Measurements from ENCODE around the gene LRRC8B.
"Not testable (repeated sequence)": the region's sequence is repeated elsewhere in the genome, so short reads cannot be mapped to it uniquely, and the experiment has no call there.

The LRRC8B gene

DNA sequence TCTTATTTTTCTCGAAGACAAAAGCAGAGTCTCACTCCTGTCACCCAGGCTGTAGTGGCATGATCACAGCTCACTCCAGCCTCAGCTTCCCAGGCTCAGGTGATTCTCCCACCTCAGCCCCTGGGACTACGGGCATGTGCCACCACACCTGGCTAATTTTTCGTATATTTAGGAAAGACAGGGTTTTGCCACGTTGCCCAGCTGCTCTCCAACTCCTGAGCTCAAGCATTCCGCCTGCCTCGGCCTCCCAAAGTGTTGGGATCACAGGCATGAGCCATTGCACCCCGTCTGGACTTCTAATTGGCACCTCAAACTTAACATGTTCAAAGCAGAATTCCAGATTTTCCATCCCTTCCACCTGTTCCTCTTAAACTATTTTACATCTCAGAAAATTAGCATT lies 89.3 kb downstream of the LRRC8B start:
- no peak overlapping the region for H3K27ac Mint-ChIP-seq
- peaks cover 59% of the 10 kb centered on the region for H3K4me1 Mint-ChIP-seq
- peaks cover 7% of the 10 kb centered on the region for H3K9me3 Mint-ChIP-seq
- DNase-seq (ENCODE audit: low spot score in 2 of 2) (no peak), ATAC-seq (no peak)
- H3K4me3 Mint-ChIP-seq = no peak overlapping the region
- peaks cover 20% of the 10 kb centered on the region for H3K36me3 Mint-ChIP-seq

DNA sequence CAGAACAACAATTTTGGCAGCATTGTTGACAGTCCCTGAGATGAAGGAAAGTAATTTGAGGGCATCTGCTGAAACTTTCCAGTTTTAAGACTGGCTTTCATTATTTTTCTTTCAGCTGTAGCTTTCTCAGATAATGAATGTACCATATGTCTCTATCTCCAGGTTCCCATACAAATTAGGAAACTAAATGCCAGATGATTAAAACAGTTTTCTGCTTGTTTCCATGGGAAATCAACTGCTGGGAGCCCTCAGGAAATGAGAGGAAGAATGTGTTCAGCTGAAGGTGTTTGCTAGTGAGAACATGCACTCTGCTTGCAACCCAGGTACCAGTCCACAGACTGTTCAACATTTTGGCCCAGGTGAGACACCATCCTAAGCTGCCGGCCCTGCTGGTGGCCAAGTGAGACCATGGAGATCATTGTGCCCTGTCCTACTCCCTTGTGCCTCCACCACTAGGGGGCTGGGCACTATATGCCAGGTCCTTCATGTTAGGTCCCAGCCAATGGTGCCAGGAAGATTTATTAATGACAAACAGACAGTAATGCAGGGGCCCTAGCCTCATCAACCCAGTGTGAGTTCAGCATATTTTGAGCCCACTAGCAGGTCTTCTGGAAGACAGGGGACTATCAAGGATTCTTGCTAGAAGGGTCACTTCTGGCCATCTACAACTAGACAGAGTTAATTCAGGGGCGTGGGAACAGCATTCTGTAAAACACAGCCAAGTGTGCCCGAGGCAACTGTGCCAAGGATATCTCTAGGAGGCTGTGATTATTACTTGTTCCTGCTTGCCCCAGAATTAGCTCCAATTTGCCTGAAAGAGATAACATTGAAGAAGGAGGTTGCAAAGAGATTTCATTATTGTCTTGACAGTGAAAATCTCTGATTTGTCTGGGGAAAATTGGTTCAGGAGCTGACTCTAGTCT lies 91.3 kb downstream of the LRRC8B start:
- Mint-ChIP-seq H3K27ac (peak overlapping the region; percentile 27), H3K36me3 (peaks cover 15% of the 10 kb centered on the region)

DNA sequence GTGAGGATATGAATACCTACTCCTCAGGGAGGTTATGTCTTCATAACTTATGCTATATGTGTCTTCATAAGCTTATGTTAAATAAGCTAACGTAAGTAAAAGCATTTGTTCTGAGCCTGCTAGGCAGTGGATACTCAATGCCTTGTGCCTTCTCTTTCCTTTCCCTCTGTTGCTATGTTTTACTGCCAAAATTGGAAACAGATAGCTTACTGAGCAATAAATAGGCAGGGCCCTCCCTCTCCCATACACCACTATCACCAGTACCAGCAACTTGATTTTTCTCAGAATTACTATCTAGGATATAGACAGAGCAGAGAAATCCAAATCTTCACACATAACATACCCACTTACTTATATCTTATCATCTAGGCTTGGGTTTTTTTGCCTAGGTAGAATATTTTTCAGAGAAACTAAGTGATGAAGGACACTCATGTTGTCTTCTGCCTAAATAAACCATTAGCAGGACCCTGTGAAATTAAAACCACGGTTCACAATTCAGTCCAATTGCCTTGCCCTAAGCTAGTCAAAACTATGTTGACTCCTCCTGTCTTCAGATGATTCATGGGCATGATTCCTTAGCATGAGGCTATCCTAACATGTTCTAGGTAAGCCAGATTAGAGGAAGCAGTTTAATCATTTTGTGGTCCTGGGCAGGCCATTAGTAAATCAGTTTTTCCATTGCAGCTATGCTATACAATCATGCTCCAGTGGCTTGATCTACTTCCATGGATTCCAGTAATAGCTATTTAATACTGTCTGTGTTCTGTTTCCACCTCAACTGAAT lies 92.4 kb downstream of the LRRC8B start:
- no peak overlapping the region for H3K4me3 Mint-ChIP-seq
- H3K36me3 Mint-ChIP-seq = peaks cover 19% of the 10 kb centered on the region

More for the DNA sequence above, 91.3 kb downstream of the LRRC8B start:
- DNase-seq (ENCODE audit: low spot score in 2 of 2) (no peak), ATAC-seq (peak; percentile 14)
- H3K9me3 Mint-ChIP-seq = peaks cover 7% of the 10 kb centered on the region
- H3K4me1 Mint-ChIP-seq = peaks cover 46% of the 10 kb centered on the region
- H3K4me3 Mint-ChIP-seq = no peak overlapping the region

DNA sequence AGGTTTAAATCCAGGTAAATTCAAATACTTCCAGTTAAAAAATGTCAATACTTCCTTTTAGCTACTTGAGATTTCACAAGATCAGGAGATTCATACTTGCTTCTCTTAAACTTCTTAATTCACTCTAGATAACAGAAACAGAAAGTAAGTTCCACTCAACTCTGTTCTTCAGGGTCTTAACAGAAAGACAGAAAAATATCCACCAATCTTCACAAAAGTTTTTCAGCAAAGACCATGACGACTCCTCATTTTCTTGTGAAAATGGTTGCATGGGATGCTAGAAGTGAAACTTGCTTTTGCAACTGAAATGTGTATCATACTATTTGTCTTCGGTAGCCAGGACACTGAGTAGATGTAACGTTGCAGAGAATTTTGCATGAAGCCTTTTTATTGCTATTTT lies 96.0 kb downstream of the LRRC8B start:
- ATAC-seq (no peak), DNase-seq (ENCODE audit: low spot score in 2 of 2) (no peak)
- Mint-ChIP-seq H3K4me1 (peaks cover 12% of the 10 kb centered on the region), H3K9me3 (peaks cover 7% of the 10 kb centered on the region), H3K36me3 (peaks cover 21% of the 10 kb centered on the region), H3K4me3 (peak overlapping the region; percentile 4), H3K27ac (no peak overlapping the region)

More for the DNA sequence above, 92.4 kb downstream of the LRRC8B start:
- H3K27ac Mint-ChIP-seq = no peak overlapping the region
- H3K9me3 Mint-ChIP-seq = peaks cover 7% of the 10 kb centered on the region
- ATAC-seq = peak; percentile 67
- peaks cover 41% of the 10 kb centered on the region for H3K4me1 Mint-ChIP-seq
- no peak for DNase-seq (ENCODE audit: low spot score in 2 of 2)

DNA sequence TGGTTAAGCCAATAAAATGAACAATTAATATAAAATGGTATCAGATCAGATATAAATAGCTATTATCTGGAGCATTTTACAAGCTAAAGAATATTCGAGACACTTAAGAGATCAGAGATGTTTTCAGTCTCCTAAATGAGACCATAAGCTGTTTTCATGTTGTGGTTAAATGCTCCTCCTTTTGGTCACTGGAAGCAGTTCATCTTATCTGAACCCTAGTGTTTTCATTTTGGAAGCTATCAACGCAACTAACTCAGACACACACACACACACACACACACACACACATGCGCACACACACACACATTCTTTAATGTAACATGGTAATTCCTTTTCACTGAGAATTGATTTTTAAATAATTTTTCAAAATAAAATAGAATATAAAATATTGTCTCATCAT lies 98.3 kb downstream of the LRRC8B start:
- H3K4me1 Mint-ChIP-seq = peaks cover 23% of the 10 kb centered on the region
- H3K27ac Mint-ChIP-seq = no peak overlapping the region
- DNase-seq (ENCODE audit: low spot score in 2 of 2) (no peak), ATAC-seq (no peak)
- H3K9me3 Mint-ChIP-seq = peaks cover 4% of the 10 kb centered on the region
- H3K4me3 Mint-ChIP-seq = no peak overlapping the region
- H3K36me3 Mint-ChIP-seq = peaks cover 13% of the 10 kb centered on the region

DNA sequence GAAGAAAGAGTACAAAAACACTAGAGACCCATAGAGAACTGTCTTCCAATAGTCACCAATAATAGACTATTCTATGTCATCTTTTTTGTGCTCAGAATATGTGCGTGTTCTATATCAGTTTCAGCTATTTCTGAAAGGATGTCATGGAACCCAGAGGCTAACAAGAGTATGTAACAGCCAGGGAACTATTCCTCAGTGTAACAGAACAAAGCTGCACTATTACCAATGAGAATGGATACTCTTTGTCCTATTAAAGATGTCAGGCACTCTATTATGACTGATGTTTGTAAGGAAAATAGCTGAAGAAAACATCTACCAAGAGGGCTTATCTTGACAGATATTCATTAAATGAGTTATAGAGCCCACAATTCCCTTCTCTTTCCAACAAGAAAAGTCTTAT lies 99.7 kb downstream of the LRRC8B start:
- no peak for DNase-seq (ENCODE audit: low spot score in 2 of 2)
- H3K4me3 Mint-ChIP-seq = no peak overlapping the region

DNA sequence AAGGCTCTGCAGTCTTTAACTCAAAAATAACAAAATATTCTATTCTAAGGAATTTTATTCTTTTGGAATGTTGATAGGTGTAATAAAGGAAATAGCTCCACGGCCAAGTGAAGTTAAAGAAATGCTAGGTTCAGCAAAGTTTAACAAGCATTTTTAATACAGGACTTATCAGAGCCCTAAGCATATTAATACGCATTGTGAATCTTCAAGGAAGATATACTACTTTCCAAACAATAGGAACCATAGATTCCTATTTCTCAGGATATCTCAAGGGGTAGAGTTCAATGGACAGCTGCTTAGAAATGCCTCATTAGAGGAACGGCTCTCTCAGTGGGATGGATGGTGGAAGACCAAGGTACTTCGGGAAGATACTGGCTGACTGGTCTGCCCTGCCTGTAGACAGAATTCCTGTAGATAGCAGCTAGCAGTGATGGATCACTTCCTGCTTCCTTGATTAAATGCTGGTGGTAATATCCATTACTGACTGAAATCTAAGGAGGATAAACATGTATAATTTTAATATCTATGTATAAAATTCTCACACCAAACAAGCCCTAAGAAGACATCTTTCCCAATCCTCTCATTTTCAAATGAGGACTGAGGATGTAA lies 100.2 kb downstream of the LRRC8B start:
- Mint-ChIP-seq H3K27ac (no peak overlapping the region), H3K36me3 (peaks cover 19% of the 10 kb centered on the region), H3K9me3 (no peaks in the 10 kb centered on the region), H3K4me1 (peaks cover 41% of the 10 kb centered on the region), H3K4me3 (no peak overlapping the region)
- DNase-seq (ENCODE audit: low spot score in 2 of 2) (no peak), ATAC-seq (no peak)

More for the DNA sequence above, 99.7 kb downstream of the LRRC8B start:
- Mint-ChIP-seq H3K4me1 (peaks cover 36% of the 10 kb centered on the region), H3K27ac (no peak overlapping the region), H3K9me3 (no peaks in the 10 kb centered on the region), H3K36me3 (peaks cover 19% of the 10 kb centered on the region)
- no peak for ATAC-seq

DNA sequence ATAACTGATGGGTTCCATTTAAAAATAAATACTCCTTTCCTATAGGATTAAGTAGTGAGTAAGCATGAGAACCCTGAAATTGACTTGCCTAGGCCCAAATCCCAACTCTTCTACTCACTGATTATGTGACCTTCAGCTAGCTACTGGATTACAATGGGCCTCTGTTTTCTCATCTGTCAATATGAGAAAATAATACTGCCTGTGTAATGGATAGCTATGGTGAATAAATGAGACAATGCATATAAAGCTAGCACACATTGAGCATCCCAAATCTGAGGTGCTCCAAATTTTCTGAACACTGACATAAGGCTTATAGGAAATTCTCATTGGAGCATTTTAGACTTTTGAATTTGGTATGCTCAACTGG lies 103.0 kb downstream of the LRRC8B start:
- peaks cover 54% of the 10 kb centered on the region for H3K4me1 Mint-ChIP-seq
- no peak overlapping the region for H3K4me3 Mint-ChIP-seq
- no peak overlapping the region for H3K27ac Mint-ChIP-seq
- ATAC-seq (no peak), DNase-seq (ENCODE audit: low spot score in 2 of 2) (no peak)
- peaks cover 11% of the 10 kb centered on the region for H3K36me3 Mint-ChIP-seq
- no peaks in the 10 kb centered on the region for H3K9me3 Mint-ChIP-seq

DNA sequence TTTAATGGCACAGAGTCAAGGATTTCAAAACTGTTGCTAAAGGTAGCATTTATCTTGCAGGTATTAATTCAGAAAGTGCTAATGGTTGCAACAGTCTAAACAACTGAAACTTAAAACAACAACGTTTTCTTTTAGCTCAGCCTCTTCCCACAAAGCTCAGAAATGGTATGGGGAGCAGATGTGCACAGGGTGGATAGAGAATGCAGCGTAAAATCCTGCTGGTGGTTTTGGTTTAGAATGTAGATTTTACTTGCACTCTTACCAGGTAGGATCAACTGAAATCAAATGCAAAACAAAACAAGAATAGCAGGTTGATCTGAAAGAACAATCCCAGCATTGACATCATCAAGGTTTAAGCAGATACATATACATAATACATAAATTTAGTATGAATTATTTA lies 104.5 kb downstream of the LRRC8B start:
- H3K4me3 Mint-ChIP-seq = peak overlapping the region; percentile 90
- H3K36me3 Mint-ChIP-seq = peaks cover 20% of the 10 kb centered on the region
- no peaks in the 10 kb centered on the region for H3K9me3 Mint-ChIP-seq
- peak overlapping the region; percentile 88 for H3K27ac Mint-ChIP-seq
- ATAC-seq (no peak), DNase-seq (ENCODE audit: low spot score in 2 of 2) (no peak)
- peaks cover 56% of the 10 kb centered on the region for H3K4me1 Mint-ChIP-seq

DNA sequence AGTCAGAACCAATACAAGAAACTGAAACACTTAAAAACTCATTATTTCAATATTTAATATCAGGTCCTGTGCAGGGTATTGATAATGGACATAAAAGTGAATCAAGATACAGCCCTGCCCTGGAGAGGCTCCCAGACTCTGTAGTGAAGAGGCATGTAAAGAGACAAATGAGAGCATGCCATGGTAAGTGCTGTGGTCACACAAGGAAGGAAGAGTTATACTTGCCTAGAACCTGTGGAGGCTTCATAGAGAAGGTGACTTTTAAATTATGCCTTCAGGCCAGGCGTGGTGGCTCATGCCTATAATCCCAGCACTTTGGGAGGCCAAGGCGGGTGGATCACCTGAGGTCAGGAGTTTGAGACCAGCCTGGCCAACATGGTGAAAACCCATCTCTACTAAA lies 105.0 kb downstream of the LRRC8B start:
- Mint-ChIP-seq H3K4me3 (peak overlapping the region; percentile 90), H3K4me1 (peaks cover 56% of the 10 kb centered on the region), H3K36me3 (peaks cover 25% of the 10 kb centered on the region), H3K27ac (peak overlapping the region; percentile 88)
- not testable (repeated sequence) for DNase-seq (ENCODE audit: low spot score in 2 of 2); H3K9me3 Mint-ChIP-seq; ATAC-seq

DNA sequence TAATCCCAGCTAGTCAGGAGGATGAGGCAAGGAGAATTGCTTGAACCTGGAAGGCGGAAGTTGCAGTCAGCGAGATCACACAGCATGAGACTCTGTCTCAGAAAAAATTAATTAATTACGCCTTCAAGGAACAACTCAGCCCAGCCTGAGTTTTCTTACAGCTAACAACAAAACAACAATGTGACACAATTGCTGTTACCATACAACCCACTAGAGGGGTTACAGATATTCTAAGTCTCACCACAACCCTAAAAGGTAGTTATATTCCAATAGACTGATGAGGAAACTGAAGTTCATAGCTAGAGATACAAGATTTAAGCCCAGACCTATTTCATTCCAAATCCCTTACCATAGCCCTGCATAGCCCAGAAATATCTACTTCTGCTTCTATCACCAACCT lies 105.4 kb downstream of the LRRC8B start:
- Mint-ChIP-seq H3K4me3 (peak overlapping the region; percentile 90), H3K36me3 (peaks cover 26% of the 10 kb centered on the region), H3K27ac (peak overlapping the region; percentile 88), H3K4me1 (peaks cover 56% of the 10 kb centered on the region), H3K9me3 (no peaks in the 10 kb centered on the region)
- DNase-seq (ENCODE audit: low spot score in 2 of 2) = no peak
- no peak for ATAC-seq

DNA sequence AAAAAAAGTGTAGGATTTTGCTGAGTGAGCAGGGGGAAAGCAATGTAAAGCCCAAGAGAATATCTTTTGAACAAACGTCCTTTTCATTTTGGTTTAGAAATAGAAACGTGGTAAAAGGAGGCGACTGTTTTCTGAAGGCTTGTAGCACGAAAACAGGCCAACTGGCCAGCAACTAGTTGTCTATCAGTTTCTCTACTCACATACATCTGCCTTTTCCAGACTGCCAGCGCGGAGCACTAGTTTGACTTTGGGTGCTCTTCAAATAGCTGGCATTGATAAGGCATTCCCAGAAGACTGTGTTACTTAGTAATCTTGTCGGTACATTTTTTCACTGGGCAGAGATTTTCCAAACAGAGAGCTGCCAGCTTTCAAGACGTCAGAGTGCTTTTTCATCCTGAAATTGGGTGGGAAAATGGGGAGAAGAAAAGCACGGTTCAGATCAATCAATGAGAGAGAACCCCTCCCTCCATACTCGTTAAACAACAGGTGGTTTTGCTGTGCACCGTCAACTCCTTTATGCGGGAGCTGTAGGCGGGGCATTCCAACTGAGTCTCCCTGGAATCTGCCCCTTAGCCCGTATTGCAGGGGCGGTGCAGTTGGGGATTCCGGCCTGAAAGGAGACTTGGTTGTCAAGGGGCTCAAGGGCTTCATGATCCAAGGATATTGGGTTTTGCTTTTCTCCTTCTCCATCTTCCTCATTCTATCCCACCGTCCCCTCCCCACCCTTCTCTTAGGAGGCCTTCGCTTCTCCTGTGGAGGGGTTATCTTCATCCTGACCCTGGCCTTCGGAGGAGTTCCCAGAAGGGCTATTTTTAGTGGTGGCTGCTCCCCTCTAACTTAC lies 107.4 kb downstream of the LRRC8B start:
- no peak for ATAC-seq
- Mint-ChIP-seq H3K4me1 (peaks cover 60% of the 10 kb centered on the region), H3K27ac (peak overlapping the region; percentile 96), H3K36me3 (peaks cover 43% of the 10 kb centered on the region), H3K4me3 (peak overlapping the region; percentile 90), H3K9me3 (no peaks in the 10 kb centered on the region)
- no peak for DNase-seq (ENCODE audit: low spot score in 2 of 2)

DNA sequence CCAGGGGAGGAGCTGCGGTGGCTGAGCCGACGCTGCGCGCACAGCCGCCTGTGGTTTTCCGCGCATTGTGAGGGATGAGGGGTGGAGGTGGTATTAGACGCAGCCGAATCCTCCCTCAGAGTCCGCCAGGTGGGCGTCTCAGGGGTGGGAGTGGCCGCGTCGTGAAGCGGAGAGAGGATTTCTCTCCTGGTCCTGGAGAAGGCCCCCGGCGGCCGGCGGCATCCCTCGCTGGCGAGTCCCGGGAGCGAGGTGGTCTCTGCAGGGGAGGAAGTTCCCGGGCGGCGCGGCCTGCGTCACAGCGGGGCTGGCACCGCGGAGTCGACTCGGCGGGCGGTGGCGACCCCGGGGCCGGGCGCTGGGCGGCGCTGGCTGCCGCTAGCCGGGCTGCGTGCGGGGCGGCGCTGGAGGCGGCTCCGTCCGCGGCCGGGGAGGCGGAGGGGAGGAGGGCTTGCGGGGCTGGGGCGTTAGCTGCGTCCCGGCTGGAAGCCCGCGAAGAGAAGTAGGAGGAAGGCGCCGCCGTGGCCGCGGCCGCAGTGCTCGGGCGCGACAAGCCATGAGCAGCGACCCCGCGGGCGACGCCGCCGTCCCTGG lies 108.1 kb downstream of the LRRC8B start, which contains the start of gene LRRC8C:
Gene LRRC8C, plus strand, starts transcription at position 464 of the 591 bp plus-strand sequence. CDS start 53,354 bp downstream, outside the sequence.
- Mint-ChIP-seq H3K4me3 (peak within 1 kb of the TSS; percentile 90), H3K36me3 (peaks cover 50% of the 10 kb centered on the region), H3K4me1 (peaks cover 66% of the 10 kb centered on the region), H3K27ac (peak within 1 kb of the TSS; percentile 96), H3K9me3 (no peaks in the 10 kb centered on the region)
- DNase-seq (ENCODE audit: low spot score in 2 of 2) = peak; percentile 90 to 95
- peak; percentile 89 for ATAC-seq

DNA sequence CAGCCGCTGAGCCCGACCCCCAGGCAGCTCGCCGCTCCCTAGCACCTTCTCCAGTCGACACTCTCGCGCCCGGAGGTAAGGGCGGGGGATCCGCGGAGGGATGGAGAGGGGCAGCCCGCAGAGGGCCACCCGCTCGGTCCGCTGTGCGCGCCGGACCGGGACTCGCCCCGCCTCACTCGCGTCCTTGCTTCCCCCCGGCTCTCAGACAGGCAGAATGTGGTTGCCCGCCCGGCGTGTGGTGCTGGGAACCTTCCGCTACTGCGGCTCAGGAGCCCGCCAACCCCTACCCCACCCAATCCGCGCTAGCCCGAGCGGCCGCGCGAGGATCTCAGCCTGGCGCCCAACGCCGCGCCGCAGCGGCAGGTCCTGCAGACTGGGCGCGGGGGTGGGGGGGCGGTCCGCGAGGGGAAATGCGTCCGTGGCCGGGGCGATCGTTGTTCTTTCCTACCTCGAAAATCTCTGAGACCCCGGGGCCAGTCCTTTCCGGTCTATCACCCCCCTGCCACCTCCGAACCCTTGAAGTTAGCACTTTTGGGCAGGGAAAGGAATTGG lies 108.7 kb downstream of the LRRC8B start:
- peaks cover 55% of the 10 kb centered on the region for H3K36me3 Mint-ChIP-seq
- peak overlapping the region; percentile 90 for H3K4me3 Mint-ChIP-seq
- H3K4me1 Mint-ChIP-seq = peaks cover 69% of the 10 kb centered on the region
- no peaks in the 10 kb centered on the region for H3K9me3 Mint-ChIP-seq
- ATAC-seq = peak; percentile 62
- H3K27ac Mint-ChIP-seq = peak overlapping the region; percentile 93
- DNase-seq (ENCODE audit: low spot score in 2 of 2) = peak in 1 of 2 donors; percentile 46
